HEK293 (cell line): ENCODE results near the gene UNC5B.
A peak's percentile ranks its signal among the peaks of the same experiment; 100 is the strongest.

ENCODE experiments used
- CTCF ChIA-PET: fragments of 350-600 bp; formaldehyde crosslinking; extraction: SDS; loops from one replicate; lab custom pipeline; 2021; ENCODE audit warnings: antibody characterized with exemption; lab: Yijun Ruan, JAX
- POLR2A ChIA-PET: fragments of 300-600 bp; formaldehyde crosslinking; extraction: SDS; loops from one replicate; lab custom pipeline; 2020; ENCODE audit warnings: antibody characterized with exemption, inconsistent platforms; lab: Yijun Ruan, JAX
- H3K27ac ChIP-seq: fragments of 200-500 bp; sonication (Bioruptor generic); 2 replicates; pipeline ENCODE4 v1.5.1; 2014; ENCODE audit warnings: low read depth, low read length, control low read depth, inconsistent platforms; ENCODE audit errors: extremely low read depth
- H3K36me3 ChIP-seq, 2 experiments: fragments of 200-500 bp in 1 of 2; sonication (Bioruptor generic) in 1 of 2; 1 replicate in 1 of 2; 2 replicates in 1 of 2; pipeline ENCODE4 v1.5.1; 2014 to 2017; ENCODE audit warnings: inconsistent platforms in 2 of 2, low read length in 2 of 2; ENCODE audit not compliant: control insufficient read depth in 2 of 2, insufficient read depth in 1 of 2
- H3K4me1 ChIP-seq: fragments of 200-500 bp; sonication (Bioruptor generic); 2 replicates; pipeline ENCODE4 v1.5.1; 2014; ENCODE audit warnings: mild to moderate bottlenecking, low read length, inconsistent platforms; ENCODE audit not compliant: control insufficient read depth, insufficient read depth
- H3K4me3 ChIP-seq: 2 replicates; pipeline ENCODE4 v1.5.1; 2011; ENCODE audit warnings: low read depth, mild to moderate bottlenecking, control low read depth, low read length, moderate library complexity
- H3K9me3 ChIP-seq: fragments of 200-500 bp; sonication (Bioruptor generic); 2 replicates; pipeline ENCODE4 v1.5.1; 2014; ENCODE audit warnings: low read depth, low read length, inconsistent platforms; ENCODE audit not compliant: control insufficient read depth, insufficient read depth
- CTCF ChIP-seq: fragments of 450-650 bp; formaldehyde crosslinking; IDR thresholded peaks from 2 replicates; pipeline ENCODE4 v1.5.1; 2016; ENCODE audit warnings: missing biosample characterization, missing genetic modification characterization
- HOXA7 ChIP-seq: sonication (generic); formaldehyde crosslinking; IDR thresholded peaks from 2 replicates; pipeline ENCODE4 v1.8.1; 2022; ENCODE audit warnings: missing genetic modification reagents, borderline replicate concordance
- KLF1 ChIP-seq: fragments of 450-650 bp; formaldehyde crosslinking; IDR thresholded peaks from 2 replicates; pipeline ENCODE4 v1.5.1; 2016; ENCODE audit warnings: missing biosample characterization, missing genetic modification characterization
- KLF17 ChIP-seq: fragments of 450-650 bp; formaldehyde crosslinking; IDR thresholded peaks from 2 replicates; pipeline ENCODE4 v1.5.1; 2016; ENCODE audit warnings: missing biosample characterization, missing genetic modification characterization
- KLF7 ChIP-seq: fragments of 450-650 bp; formaldehyde crosslinking; IDR thresholded peaks from 2 replicates; pipeline ENCODE4 v1.5.1; 2016; ENCODE audit warnings: missing biosample characterization, missing genetic modification characterization, borderline replicate concordance
- RBAK ChIP-seq: fragments of 450-650 bp; formaldehyde crosslinking; IDR thresholded peaks from 2 replicates; pipeline ENCODE4 v1.5.1; 2016; ENCODE audit warnings: missing biosample characterization, missing genetic modification characterization
- REST ChIP-seq: fragments of 450-650 bp; formaldehyde crosslinking; IDR thresholded peaks from 2 replicates; pipeline ENCODE4 v1.5.1; 2016; ENCODE audit warnings: missing biosample characterization, missing genetic modification characterization
- SP2 ChIP-seq: fragments of 450-650 bp; formaldehyde crosslinking; IDR thresholded peaks from 2 replicates; pipeline ENCODE4 v1.5.1; 2016; ENCODE audit warnings: missing biosample characterization, missing genetic modification characterization
- YY1 ChIP-seq: fragments of 450-650 bp; formaldehyde crosslinking; IDR thresholded peaks from 2 replicates; pipeline ENCODE4 v1.5.1; 2018; ENCODE audit warnings: missing biosample characterization, missing genetic modification characterization
- ZBTB44 ChIP-seq: fragments of 450-650 bp; IDR thresholded peaks from 2 replicates; pipeline ENCODE4 v1.5.1; 2018; ENCODE audit warnings: missing biosample characterization, mild to moderate bottlenecking, missing genetic modification characterization
- ZBTB8A ChIP-seq: fragments of 450-650 bp; formaldehyde crosslinking; IDR thresholded peaks from 2 replicates; pipeline ENCODE4 v1.5.1; 2016; ENCODE audit warnings: missing biosample characterization, missing genetic modification characterization
- ZIC2 ChIP-seq: fragments of 450-650 bp; formaldehyde crosslinking; IDR thresholded peaks from 2 replicates; pipeline ENCODE4 v1.5.1; 2016; ENCODE audit warnings: missing biosample characterization, missing genetic modification characterization
- ZNF148 ChIP-seq: fragments of 450-650 bp; formaldehyde crosslinking; IDR thresholded peaks from 2 replicates; pipeline ENCODE4 v1.5.0; 2017; ENCODE audit warnings: missing biosample characterization, missing genetic modification characterization, borderline replicate concordance
- ZNF184 ChIP-seq: fragments of 450-650 bp; IDR thresholded peaks from 2 replicates; pipeline ENCODE4 v1.5.1; 2018; ENCODE audit warnings: missing biosample characterization, mild to moderate bottlenecking, missing genetic modification characterization
- ZNF211 ChIP-seq: fragments of 450-650 bp; formaldehyde crosslinking; IDR thresholded peaks from 2 replicates; pipeline ENCODE4 v1.5.1; 2016; ENCODE audit warnings: low read depth, missing biosample characterization, missing genetic modification characterization
- ZNF24 ChIP-seq: fragments of 450-650 bp; formaldehyde crosslinking; IDR thresholded peaks from 2 replicates; pipeline ENCODE4 v1.5.1; 2016; ENCODE audit warnings: missing biosample characterization, missing genetic modification characterization
- ZNF324 ChIP-seq: fragments of 450-650 bp; formaldehyde crosslinking; IDR thresholded peaks from 2 replicates; pipeline ENCODE4 v1.5.1; 2016; ENCODE audit warnings: missing biosample characterization, missing genetic modification characterization
- ZNF394 ChIP-seq: fragments of 450-650 bp; formaldehyde crosslinking; IDR thresholded peaks from 2 replicates; pipeline ENCODE4 v1.5.1; 2016; ENCODE audit warnings: missing biosample characterization, missing genetic modification characterization, mild to moderate bottlenecking, moderate library complexity, borderline replicate concordance
- ZNF416 ChIP-seq: fragments of 450-650 bp; formaldehyde crosslinking; IDR thresholded peaks from 2 replicates; pipeline ENCODE4 v1.5.1; 2016; ENCODE audit warnings: missing biosample characterization, missing genetic modification characterization
- ZNF423 ChIP-seq: fragments of 450-650 bp; formaldehyde crosslinking; IDR thresholded peaks from 2 replicates; pipeline ENCODE4 v1.5.1; 2016; ENCODE audit warnings: missing biosample characterization, missing genetic modification characterization
- ZNF544 ChIP-seq: fragments of 450-650 bp; formaldehyde crosslinking; IDR thresholded peaks from 2 replicates; pipeline ENCODE4 v1.5.0; 2017; ENCODE audit warnings: missing biosample characterization, missing genetic modification characterization
- ZNF549 ChIP-seq: fragments of 450-650 bp; IDR thresholded peaks from 2 replicates; pipeline ENCODE4 v1.5.1; 2018; ENCODE audit warnings: missing biosample characterization, missing genetic modification characterization, mild to moderate bottlenecking, inconsistent platforms, moderate library complexity
- ZNF843 ChIP-seq: fragments of 450-650 bp; formaldehyde crosslinking; IDR thresholded peaks from 2 replicates; pipeline ENCODE4 v1.5.1; 2016; ENCODE audit warnings: missing biosample characterization, missing genetic modification characterization
- ZSCAN4 ChIP-seq: fragments of 450-650 bp; formaldehyde crosslinking; IDR thresholded peaks from 2 replicates; pipeline ENCODE4 v1.5.1; 2017; ENCODE audit warnings: missing biosample characterization, missing genetic modification characterization

The UNC5B gene

GRCh38 chr10:71242622-71243009 is 30.2 kb downstream of the UNC5B start (continued):
- TF ChIP-seq REST (tag by site-specific recombination) (no peak), ZNF24 (tag by site-specific recombination) (no peak), ZNF843 (no peak), KLF7 (no peak), YY1 (tag by site-specific recombination) (no peak), KLF1 (tag by site-specific recombination) (peak; percentile 96), HOXA7 (CRISPR knock-in tag) (no peak), ZNF544 (tag by site-specific recombination) (no peak), ZNF394 (tag by site-specific recombination) (no peak), RBAK (tag by site-specific recombination) (no peak), ZNF416 (no peak), ZSCAN4 (tag by site-specific recombination) (no peak), CTCF (tag by site-specific recombination) (peak; percentile 50), SP2 (tag by site-specific recombination) (0 out of 2 replicates have a peak, but pooled peaks have one; percentile 6), ZNF184 (no peak), ZBTB44 (tag by site-specific recombination) (no peak), ZNF549 (tag by site-specific recombination) (no peak), ZNF211 (tag by site-specific recombination) (no peak), ZNF324 (tag by site-specific recombination) (no peak)

GRCh38 chr10:71243756-71244395 is 31.5 kb downstream of the UNC5B start:
- Histone ChIP-seq H3K4me1 (peaks cover 13% of the 10 kb centered on the region), H3K9me3 (no peaks in the 10 kb centered on the region), H3K36me3 (no peaks in the 10 kb centered on the region), H3K4me3 (no peak overlapping the region), H3K27ac (no peak overlapping the region)
- ChIA-PET CTCF (interaction anchor here (0.7 to 1.4 kb wide), 2 partner anchors 27 to 35 kb away, joined by 3 to 6 read pairs; no protein-coding TSS in a partner anchor), POLR2A (no interaction called here)
- TF ChIP-seq ZNF423 (tag by site-specific recombination) = peak; percentile 33; the same call in 1 of the 2 replicates
- peak; percentile 88 for TF ChIP-seq KLF1 (tag by site-specific recombination)
- 0 out of 2 replicates have a peak, but pooled peaks have one; percentile 20 for TF ChIP-seq ZBTB8A
- no peak for TF ChIP-seq ZNF148 (tag by site-specific recombination)
- TF ChIP-seq ZIC2 = peak; percentile 76
- 0 out of 2 replicates have a peak, but pooled peaks have one; percentile 41 for TF ChIP-seq KLF17 (tag by site-specific recombination)
